Liver (tissue), 3 donors: ENCODE data around the gene GTPBP6.

Source experiments
- FOXA2 ChIP-seq: IDR thresholded peaks from 2 replicates; pipeline ENCODE4 v1.6.1; 2016; ENCODE audit warnings: antibody characterized with exemption
- GABPA ChIP-seq, 2 donors: IDR thresholded peaks in 1 of 2; conservative IDR thresholded peaks in 1 of 2; 2 replicates each; pipeline ENCODE4 v1.6.1; 2016; ENCODE audit warnings: antibody characterized with exemption in 2 of 2, mild to moderate bottlenecking in 1 of 2, moderate library complexity in 1 of 2
- JUND ChIP-seq, 2 donors: IDR thresholded peaks; 2 replicates each; pipeline ENCODE4 v1.6.1; 2016; ENCODE audit warnings: antibody characterized with exemption in 2 of 2
- RAD21 ChIP-seq, 2 donors: IDR thresholded peaks; 2 replicates each; pipeline ENCODE4 v1.6.1; 2016; ENCODE audit warnings: antibody characterized with exemption in 2 of 2, mild to moderate bottlenecking in 2 of 2
- RXRA ChIP-seq, 2 donors: IDR thresholded peaks; 2 replicates each; pipeline ENCODE4 v1.6.1; 2017 to 2018; ENCODE audit warnings: antibody characterized with exemption in 2 of 2, mild to moderate bottlenecking in 1 of 2
- SP1 ChIP-seq: IDR thresholded peaks from 2 replicates; pipeline ENCODE4 v1.6.1; 2018; ENCODE audit warnings: antibody characterized with exemption, mild to moderate bottlenecking
- TAF1 ChIP-seq: conservative IDR thresholded peaks from 2 replicates; pipeline ENCODE4 v1.6.1; 2016; ENCODE audit warnings: antibody characterized with exemption, mild to moderate bottlenecking
- TF ChIP-seq, protein P1 (sequence below): fragments of 150-350 bp; IDR thresholded peaks from 2 replicates; pipeline ENCODE4 v1.5.1; 2017; ENCODE audit warnings: improper control_type of control experiment, low read depth, low read length; ENCODE audit not compliant: missing input control
- TF ChIP-seq, protein P2 (sequence below): IDR thresholded peaks from 2 replicates; pipeline ENCODE4 v1.6.1; 2016; ENCODE audit warnings: antibody characterized with exemption
- TF ChIP-seq, protein P3 (sequence below): IDR thresholded peaks from 2 replicates; pipeline ENCODE4 v1.6.1; 2016; ENCODE audit warnings: antibody characterized with exemption
- TF ChIP-seq, protein P4 (sequence below): IDR thresholded peaks from 2 replicates; pipeline ENCODE4 v1.6.1; 2016; ENCODE audit warnings: antibody characterized with exemption, mild to moderate bottlenecking
- donor health status: healthy.
- donor health status: healthy.

DNA sequence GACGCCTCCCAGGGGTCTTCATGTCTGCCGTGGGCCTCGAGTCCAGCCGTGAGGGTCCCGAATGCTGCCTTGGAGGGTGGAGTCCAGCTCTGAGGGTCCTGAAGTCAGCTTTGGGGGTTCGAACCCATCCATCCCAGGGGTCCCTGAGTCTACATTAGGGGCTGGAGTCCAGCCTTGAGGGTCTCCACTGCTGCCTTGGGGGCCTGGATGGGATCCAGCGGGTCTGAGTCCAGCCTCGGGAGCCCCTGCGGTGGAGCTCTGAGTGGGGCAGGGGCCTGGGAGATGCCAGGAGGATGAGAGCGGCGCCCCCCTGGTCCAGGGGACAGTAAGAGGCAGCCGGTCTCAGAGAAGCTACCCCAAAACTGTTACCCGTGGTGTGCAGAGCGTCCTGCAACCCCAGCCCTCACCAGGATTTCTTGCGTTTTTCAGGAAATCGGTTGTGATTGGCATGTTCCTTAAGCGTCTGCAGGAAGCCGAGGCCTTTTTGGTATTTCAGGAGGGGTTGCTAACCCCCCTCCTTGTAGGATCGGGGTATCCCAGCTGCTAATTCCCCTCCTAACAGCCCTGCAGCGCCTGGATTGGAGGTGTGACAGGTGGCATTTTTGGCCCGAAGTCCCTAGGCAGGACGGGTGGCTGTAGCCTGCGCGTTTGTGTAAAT lies 1.7 kb upstream of the GTPBP6 start:
- TF ChIP-seq, protein P1, sequence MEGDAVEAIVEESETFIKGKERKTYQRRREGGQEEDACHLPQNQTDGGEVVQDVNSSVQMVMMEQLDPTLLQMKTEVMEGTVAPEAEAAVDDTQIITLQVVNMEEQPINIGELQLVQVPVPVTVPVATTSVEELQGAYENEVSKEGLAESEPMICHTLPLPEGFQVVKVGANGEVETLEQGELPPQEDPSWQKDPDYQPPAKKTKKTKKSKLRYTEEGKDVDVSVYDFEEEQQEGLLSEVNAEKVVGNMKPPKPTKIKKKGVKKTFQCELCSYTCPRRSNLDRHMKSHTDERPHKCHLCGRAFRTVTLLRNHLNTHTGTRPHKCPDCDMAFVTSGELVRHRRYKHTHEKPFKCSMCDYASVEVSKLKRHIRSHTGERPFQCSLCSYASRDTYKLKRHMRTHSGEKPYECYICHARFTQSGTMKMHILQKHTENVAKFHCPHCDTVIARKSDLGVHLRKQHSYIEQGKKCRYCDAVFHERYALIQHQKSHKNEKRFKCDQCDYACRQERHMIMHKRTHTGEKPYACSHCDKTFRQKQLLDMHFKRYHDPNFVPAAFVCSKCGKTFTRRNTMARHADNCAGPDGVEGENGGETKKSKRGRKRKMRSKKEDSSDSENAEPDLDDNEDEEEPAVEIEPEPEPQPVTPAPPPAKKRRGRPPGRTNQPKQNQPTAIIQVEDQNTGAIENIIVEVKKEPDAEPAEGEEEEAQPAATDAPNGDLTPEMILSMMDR = no peak
- no peak for TF ChIP-seq RAD21 (IDR thresholded peaks at IDR 0.05)
- no peak for TF ChIP-seq RXRA (IDR thresholded peaks at IDR 0.05)
- TF ChIP-seq JUND (IDR thresholded peaks at IDR 0.05) = no peak
- no peak for TF ChIP-seq GABPA (IDR thresholded peaks at IDR 0.05 in 1 of 2, conservative IDR thresholded peaks at IDR 0.05 in 1 of 2)
- TF ChIP-seq, protein P2, sequence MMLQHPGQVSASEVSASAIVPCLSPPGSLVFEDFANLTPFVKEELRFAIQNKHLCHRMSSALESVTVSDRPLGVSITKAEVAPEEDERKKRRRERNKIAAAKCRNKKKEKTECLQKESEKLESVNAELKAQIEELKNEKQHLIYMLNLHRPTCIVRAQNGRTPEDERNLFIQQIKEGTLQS = no peak
- no peak for TF ChIP-seq SP1
- TF ChIP-seq, protein P3, sequence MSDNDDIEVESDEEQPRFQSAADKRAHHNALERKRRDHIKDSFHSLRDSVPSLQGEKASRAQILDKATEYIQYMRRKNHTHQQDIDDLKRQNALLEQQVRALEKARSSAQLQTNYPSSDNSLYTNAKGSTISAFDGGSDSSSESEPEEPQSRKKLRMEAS = no peak
- no peak for TF ChIP-seq TAF1
- TF ChIP-seq, protein P4, sequence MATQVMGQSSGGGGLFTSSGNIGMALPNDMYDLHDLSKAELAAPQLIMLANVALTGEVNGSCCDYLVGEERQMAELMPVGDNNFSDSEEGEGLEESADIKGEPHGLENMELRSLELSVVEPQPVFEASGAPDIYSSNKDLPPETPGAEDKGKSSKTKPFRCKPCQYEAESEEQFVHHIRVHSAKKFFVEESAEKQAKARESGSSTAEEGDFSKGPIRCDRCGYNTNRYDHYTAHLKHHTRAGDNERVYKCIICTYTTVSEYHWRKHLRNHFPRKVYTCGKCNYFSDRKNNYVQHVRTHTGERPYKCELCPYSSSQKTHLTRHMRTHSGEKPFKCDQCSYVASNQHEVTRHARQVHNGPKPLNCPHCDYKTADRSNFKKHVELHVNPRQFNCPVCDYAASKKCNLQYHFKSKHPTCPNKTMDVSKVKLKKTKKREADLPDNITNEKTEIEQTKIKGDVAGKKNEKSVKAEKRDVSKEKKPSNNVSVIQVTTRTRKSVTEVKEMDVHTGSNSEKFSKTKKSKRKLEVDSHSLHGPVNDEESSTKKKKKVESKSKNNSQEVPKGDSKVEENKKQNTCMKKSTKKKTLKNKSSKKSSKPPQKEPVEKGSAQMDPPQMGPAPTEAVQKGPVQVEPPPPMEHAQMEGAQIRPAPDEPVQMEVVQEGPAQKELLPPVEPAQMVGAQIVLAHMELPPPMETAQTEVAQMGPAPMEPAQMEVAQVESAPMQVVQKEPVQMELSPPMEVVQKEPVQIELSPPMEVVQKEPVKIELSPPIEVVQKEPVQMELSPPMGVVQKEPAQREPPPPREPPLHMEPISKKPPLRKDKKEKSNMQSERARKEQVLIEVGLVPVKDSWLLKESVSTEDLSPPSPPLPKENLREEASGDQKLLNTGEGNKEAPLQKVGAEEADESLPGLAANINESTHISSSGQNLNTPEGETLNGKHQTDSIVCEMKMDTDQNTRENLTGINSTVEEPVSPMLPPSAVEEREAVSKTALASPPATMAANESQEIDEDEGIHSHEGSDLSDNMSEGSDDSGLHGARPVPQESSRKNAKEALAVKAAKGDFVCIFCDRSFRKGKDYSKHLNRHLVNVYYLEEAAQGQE = peak; percentile 39
- TF ChIP-seq FOXA2 = no peak
